A549 treated with Mapracorat at 1 μM for 4 hours (cell line): Measurements from ENCODE around the gene COX6B2. TPM values are rescaled to one million over a fixed set of nuclear protein-coding genes. Genes with fewer than 3 reads are reported as not detected.

Source experiments
- total RNA-seq: library from RNA; stranded (reverse); fragments of 200-300 nt; extraction: Qiagen RNA extraction; gene quantifications from 5 replicates; pipeline ENCODE4 v1.2.3, GENCODE V29; 2022

Gene COX6B2
- 0.33 to 4.4 TPM (median 1.0 TPM) in 5 replicates for total RNA-seq

DNA sequence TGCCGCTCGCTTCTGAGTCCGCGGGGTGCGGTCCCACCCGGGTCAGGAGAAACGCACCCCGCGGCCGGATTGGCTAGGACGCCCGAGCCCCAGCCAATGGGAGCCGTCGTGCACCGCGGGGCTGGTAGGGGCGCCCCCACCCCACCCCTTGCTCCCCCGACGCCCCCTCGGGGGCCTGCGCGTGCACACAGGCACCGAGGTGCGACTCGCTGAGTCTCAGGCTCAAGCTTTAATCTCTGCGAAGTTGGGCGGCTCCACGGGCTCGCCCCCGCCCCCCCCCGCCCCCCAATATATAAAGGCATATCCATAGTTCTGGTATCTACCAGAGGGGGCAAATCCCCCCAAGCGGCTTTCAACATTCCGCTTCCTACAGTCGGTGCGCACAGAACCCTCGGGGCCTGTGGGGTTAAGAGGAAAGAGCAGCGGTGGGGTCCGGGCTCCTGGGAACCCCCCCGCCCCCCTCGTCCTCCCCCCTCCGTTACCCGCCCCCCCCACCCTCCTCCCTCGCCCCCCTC is at the start of gene COX6B2:
COX6B2 (minus strand) TSS at position 22 of the 515 bp plus-strand sequence. CDS start 198 bp downstream, outside the sequence.

DNA sequence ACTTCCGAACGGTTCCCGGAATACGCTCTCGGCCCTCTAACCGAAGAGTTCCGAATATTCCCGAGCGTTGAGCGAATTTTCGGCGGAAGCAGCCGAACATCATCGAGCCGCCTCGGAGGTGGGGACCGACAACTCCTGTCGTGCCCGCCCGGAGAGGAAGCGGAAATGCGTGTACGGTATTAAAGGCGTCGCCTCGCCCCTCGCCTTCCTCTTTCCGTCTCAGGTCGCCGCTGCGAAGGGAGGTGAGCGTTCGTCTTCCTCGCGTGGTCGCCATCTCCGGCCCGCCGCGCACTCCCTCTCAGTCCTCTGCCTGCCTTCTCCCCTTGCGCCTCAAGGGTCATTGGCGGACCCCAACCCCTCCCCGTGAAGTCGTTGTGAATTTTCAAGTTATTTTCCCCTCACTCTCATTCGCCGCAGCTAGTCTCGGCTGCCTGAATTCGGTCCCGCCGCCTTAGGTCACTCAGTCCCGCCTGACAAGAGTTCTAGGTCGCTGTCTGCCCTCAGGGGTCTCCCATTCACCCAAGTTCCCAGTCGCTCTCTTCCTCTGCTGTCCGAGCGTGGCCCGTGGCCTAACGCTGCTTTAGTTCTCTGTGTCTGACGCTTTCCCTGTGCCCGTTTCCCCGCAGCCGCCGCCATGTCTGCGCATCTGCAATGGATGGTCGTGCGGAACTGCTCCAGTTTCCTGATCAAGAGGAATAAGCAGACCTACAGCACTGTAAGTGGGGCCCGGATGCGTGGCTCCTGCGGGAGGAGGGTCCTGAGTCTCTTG is 31.4 kb upstream of the COX6B2 start, which contains the start of gene RPL28:
RPL28 (plus strand) TSS at position 209 of the 769 bp plus-strand sequence; CDS start at position 635, 426 bp downstream.

GRCh38 chr19:55384131-55384919 is 29.8 kb upstream of the COX6B2 start, which contains the start of gene TMEM238:
Gene TMEM238 (minus strand): TSS chr19:55384292. CDS start chr19:55384259, 33 bp downstream.

GRCh38 chr19:55376241-55376933 is 21.9 kb upstream of the COX6B2 start, which contains the start of gene TMEM190:
Gene TMEM190 (plus strand): TSS chr19:55376826. CDS start chr19:55376854, 28 bp downstream.

GRCh38 chr19:55370305-55370988 is 15.9 kb upstream of the COX6B2 start, which contains the start of gene IL11:
Gene IL11 (minus strand): TSS chr19:55370463. CDS start chr19:55370310, 153 bp downstream.

DNA sequence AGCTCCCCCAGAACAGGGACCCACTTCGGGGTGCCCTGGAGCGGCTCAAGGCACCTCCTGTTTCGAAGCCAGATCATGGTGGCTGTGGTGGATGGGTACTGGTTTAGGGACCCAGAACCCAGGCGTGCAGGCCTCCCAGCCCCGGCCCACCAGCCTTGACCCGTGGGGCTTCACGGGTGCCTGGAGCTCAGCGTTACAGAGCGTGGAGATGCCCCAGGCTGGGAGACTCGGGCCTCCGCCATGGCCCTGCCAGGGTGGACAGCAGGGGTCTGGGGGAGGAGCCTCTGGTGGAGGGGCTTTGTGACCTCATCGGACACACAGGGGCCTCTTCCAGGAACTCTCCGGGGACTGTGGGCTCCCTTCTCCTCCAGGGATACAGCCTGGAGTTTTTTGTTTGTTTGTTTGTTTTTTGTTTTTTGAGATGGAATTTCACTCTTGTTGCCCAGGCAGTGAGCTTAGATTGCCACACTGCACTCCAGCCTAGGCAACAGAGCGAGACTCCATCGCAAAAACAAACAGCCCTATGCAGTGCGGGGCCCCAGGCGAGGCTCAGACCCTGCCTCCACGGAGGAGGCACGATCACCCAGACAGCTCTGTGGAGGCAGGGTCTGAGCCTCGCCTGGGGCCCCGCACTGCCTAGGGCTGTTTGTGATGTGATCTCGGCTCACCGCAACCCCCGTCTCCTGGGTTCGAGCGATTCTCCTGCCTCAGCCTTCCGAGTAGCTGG is 8.6 kb upstream of the COX6B2 start, which contains the start of gene GARIN5B:
GARIN5B (minus strand) TSS at position 271 of the 727 bp plus-strand sequence; CDS start at position 77, 194 bp downstream.

GRCh38 chr19:55339105-55339888 is 15.2 kb downstream of the COX6B2 start, which contains the start of gene KMT5C:
Gene KMT5C (plus strand): TSS chr19:55339876. CDS start chr19:55341937, 2,061 bp downstream.

DNA sequence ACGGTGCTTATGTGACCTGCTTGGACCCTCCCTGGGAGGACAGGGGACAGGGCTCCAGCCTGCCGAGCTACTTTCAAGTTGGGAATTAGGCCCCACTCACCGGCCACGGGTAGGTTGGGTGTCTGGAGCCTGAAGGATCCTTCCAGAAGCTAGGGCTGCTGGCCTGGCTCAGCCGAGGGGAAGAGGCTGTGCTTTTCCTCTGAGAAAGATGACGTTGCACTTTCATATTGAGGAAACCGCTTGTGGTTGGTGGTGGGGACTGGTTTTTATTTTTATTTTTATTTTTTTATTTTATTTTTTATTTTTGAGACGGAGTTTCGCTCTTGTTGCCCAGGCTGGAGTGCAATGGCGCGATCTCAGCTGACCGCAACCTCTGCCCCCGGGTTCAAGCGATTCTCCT is 29.3 kb downstream of the COX6B2 start, which contains the start of gene TMEM150B:
TMEM150B (minus strand) TSS at position 170 of the 400 bp plus-strand sequence. CDS start 4,305 bp downstream, outside the sequence.

Other genes with a start within 250 kb of the COX6B2 start
- gene PPP1R12C, start 237.1 kb downstream of the COX6B2 start, total RNA-seq, result 55.7 to 98.5 TPM (median 82.8 TPM) in 5 replicates
- 107 to 150 TPM (median 135 TPM) in 5 replicates for gene TNNT1, start 205.5 kb downstream of the COX6B2 start, total RNA-seq
- gene TNNI3, start 197.0 kb downstream of the COX6B2 start, total RNA-seq, result 6.4 to 8.9 TPM (median 7.9 TPM) in 5 replicates
- gene DNAAF3, start 188.1 kb downstream of the COX6B2 start, total RNA-seq, result 3.6 to 6.9 TPM (median 5.8 TPM) in 5 replicates
- gene SYT5, start 174.4 kb downstream of the COX6B2 start, total RNA-seq, result 3.0 to 6.1 TPM (median 4.4 TPM) in 5 replicates
- 3.5 to 6.0 TPM (median 5.0 TPM) in 5 replicates for gene PTPRH, start 145.2 kb downstream of the COX6B2 start, total RNA-seq
- gene TMEM86B, start 126.0 kb downstream of the COX6B2 start, total RNA-seq, result 3.1 to 5.4 TPM (median 3.9 TPM) in 5 replicates
- 81.0 to 117 TPM (median 113 TPM) in 5 replicates for gene PPP6R1, start 95.7 kb downstream of the COX6B2 start, total RNA-seq
- gene HSPBP1, start 74.6 kb downstream of the COX6B2 start, total RNA-seq, result 118 to 150 TPM (median 135 TPM) in 5 replicates
- gene BRSK1, start 70.7 kb downstream of the COX6B2 start, total RNA-seq, result 2.9 to 4.1 TPM (median 3.0 TPM) in 5 replicates
- gene TMEM150B, start 29.4 kb downstream of the COX6B2 start, total RNA-seq, result not detected in 5 replicates
- gene KMT5C, start 14.8 kb downstream of the COX6B2 start, total RNA-seq, result 3.6 to 8.3 TPM (median 6.7 TPM) in 5 replicates
- 0.05 to 0.22 TPM (median 0.08 TPM) in 5 replicates for gene GARIN5B, start 8.5 kb upstream of the COX6B2 start, total RNA-seq
- 16.3 to 22.0 TPM (median 18.1 TPM) in 5 replicates for gene IL11, start 15.7 kb upstream of the COX6B2 start, total RNA-seq
- gene TMEM190, start 22.1 kb upstream of the COX6B2 start, total RNA-seq, result 1.1 to 2.4 TPM (median 1.5 TPM) in 5 replicates
- gene TMEM238, start 29.6 kb upstream of the COX6B2 start, total RNA-seq, result 2.5 to 10.7 TPM (median 9.7 TPM) in 5 replicates
- 2,416 to 3,186 TPM (median 2,701 TPM) in 5 replicates for gene RPL28, start 31.2 kb upstream of the COX6B2 start, total RNA-seq
- 282 to 492 TPM (median 445 TPM) in 5 replicates for gene UBE2S, start 53.1 kb upstream of the COX6B2 start, total RNA-seq
- not detected in 5 replicates for gene SHISA7, start 88.6 kb upstream of the COX6B2 start, total RNA-seq
- 54.7 to 59.3 TPM (median 58.4 TPM) in 5 replicates for gene ISOC2, start 106.9 kb upstream of the COX6B2 start, total RNA-seq
- gene C19orf85, start 110.0 kb upstream of the COX6B2 start, total RNA-seq, result not detected in 5 replicates
- gene ZNF628, start 121.9 kb upstream of the COX6B2 start, total RNA-seq, result 2.9 to 8.5 TPM (median 5.4 TPM) in 5 replicates
- gene NAT14, start 130.5 kb upstream of the COX6B2 start, total RNA-seq, result 31.7 to 58.5 TPM (median 52.9 TPM) in 5 replicates
- gene SSC5D, start 133.7 kb upstream of the COX6B2 start, total RNA-seq, result 0.53 to 0.93 TPM (median 0.61 TPM) in 5 replicates
- 1.1 to 2.4 TPM (median 1.5 TPM) in 5 replicates for gene SBK2, start 182.4 kb upstream of the COX6B2 start, total RNA-seq
- 0.81 to 1.9 TPM (median 1.6 TPM) in 5 replicates for gene SBK3, start 190.8 kb upstream of the COX6B2 start, total RNA-seq
- 19.1 to 31.9 TPM (median 29.7 TPM) in 5 replicates for gene ZNF579, start 226.1 kb upstream of the COX6B2 start, total RNA-seq
- 21.6 to 25.3 TPM (median 22.9 TPM) in 5 replicates for gene FIZ1, start 244.8 kb upstream of the COX6B2 start, total RNA-seq
- 11.3 to 19.0 TPM (median 17.5 TPM) in 5 replicates for gene ZNF524, start 245.6 kb upstream of the COX6B2 start, total RNA-seq